COR-L47 (cell line): Measurements from ENCODE around the gene CDYL2.

ENCODE experiments used
- DNase-seq: peaks from one replicate; lab custom pipeline; 2025; lab: John Stamatoyannopoulos, UW

Gene CDYL2

DNA sequence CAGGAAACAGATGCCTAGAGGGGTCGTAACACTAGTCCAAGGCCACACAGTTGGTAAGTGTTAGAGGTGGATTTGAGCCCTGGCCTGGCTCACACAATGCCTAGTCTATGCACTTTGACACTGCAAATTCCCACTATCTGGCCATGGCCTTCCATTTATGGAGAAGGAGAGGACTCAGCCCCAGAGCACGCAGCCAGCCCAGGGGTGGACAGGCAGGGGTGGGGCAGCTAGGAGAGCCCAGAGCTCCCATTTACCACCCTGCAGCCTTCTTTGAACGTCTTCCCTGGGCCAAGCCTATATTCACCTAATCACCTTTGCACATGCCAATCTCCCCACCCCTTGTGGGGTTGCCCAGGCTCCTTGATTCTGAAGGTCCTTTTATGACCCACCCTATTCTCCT, 182.4 kb downstream of the CDYL2 start:
- DNase-seq: no peak

DNA sequence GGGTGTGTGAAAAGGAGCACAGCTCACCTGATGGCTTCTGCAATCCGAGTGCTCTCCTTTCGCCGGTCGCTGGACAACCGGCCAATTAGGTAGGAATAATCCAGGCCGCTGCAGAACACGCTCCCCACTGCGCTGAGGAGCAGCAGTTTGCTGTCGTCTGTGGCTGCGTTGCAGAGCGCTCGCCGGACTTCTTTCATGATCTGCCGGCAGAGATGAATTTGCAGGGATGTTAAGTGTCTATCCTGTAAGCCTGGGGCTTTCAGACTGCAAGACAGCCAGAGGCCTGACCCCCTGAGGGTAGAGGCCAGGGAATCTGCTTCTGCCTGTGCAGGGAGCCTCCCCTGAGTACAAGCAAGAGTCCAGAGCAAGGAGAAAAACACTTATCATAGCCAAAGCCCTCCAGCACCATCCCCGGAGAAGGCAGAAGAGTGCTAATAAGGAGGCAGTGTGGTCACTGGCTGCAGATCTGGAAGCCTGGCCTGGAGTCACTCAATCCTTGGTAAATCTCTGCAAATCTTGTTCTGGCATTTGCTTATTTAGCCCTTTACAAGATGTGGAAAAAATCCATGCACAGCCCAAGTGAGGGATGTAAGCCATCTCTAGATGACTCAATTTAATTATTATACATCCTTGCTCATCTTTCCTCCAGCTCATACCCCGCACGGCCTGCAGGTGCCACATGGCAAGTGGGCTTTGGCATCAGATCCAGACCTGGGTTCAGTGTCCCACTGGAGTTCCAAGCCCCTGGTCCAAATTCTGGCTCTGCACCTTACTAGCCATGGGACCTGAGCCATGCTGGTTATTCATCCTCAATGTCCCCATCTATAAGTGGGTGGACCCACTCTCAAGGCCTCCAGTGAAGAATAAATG, 183.4 kb downstream of the CDYL2 start:
- DNase-seq: no peak

DNA sequence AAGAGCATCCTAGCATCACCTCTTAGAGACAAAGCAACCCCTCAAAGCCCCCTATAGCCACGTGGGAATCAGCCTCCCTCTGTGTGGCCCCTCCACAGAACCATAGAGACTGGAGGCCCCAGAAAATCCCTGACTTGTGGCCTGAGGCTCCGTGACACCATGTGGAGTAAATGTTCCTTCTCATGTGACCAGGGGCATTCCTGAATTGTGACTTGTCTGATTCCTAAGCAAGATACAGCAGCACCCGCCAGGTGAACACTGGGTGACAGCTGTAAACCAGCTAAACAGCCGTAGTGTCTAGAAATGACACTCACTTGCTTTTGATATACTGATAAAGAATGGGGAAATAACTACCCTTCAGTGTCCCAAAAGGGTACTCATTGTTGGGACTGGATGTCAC, 184.6 kb downstream of the CDYL2 start:
- DNase-seq: no peak

DNA sequence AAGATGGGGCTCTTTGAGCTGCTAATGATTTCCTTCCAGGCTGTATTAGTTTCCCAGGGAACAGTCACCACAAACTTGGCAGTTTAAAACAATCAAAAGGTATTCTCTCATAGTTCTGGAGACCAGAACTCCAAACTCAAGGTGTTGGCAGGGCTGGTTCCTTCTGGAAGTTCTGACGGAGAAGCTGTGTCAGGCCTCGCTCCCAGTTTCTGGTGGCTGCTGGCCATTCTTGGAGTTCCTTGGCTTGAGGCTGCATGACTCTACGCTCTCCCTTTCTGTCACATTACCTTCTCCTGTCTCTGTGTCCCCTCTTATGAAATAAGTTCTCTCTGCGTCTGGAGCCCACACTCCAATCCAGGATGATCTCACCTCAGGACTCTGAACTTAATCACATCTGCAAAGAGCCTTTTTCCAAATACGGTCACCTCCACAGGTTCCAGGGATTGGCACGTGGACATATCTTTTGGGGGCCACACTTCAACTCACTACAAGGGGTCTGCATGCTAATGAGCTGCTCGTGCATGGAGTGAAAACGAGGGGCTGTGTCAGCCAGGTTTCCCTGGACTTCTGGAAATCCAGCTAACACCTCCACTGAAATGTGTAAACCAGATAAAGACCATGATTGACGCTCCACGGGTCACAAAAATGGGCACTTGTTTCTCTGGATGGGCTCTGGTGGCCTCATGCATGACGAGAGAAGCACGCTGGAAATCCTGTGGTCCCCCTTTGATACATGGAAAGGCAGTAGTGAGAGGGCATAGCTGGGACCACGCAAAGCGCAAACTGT, 185.3 kb downstream of the CDYL2 start:
- DNase-seq: no peak

DNA sequence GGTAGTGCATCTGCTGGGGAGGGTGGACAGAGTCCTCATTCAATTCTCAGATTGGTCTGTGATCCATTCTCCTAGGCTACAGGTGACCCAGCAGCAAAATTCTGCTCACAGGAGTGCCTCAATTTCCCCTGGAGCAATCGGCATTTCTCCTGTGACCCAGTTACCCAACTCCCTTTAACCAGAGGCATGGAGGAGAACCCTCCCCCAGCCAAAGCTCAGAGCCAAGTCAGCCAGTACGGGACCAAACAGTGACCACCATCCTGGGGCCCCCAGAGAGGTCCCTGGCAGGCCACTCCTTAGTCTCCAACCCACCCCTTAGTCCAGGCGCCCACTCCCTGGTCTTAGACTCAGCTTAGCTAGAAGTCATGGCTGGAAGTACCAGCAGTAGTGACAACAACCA, 188.0 kb downstream of the CDYL2 start:
- no peak for DNase-seq

DNA sequence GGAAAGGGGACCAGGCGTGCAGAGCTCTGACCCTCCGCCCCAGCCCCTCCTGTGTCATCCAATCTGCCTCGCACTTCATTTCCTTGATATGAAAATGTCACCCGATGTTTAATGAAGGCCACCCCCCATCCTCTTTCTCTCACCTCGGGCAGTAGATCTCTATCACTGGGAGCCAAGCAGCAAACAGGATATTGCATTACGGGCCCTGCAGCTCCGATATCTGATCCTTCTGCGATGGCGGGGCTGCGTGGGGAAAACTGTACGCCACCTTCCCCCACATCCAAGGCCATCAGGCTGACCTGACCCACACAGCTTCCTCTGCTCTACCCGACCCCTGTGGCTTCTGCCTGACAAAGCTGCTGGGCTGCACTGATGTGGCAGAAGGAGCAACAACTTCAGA, 188.7 kb downstream of the CDYL2 start:
- DNase-seq: no peak

DNA sequence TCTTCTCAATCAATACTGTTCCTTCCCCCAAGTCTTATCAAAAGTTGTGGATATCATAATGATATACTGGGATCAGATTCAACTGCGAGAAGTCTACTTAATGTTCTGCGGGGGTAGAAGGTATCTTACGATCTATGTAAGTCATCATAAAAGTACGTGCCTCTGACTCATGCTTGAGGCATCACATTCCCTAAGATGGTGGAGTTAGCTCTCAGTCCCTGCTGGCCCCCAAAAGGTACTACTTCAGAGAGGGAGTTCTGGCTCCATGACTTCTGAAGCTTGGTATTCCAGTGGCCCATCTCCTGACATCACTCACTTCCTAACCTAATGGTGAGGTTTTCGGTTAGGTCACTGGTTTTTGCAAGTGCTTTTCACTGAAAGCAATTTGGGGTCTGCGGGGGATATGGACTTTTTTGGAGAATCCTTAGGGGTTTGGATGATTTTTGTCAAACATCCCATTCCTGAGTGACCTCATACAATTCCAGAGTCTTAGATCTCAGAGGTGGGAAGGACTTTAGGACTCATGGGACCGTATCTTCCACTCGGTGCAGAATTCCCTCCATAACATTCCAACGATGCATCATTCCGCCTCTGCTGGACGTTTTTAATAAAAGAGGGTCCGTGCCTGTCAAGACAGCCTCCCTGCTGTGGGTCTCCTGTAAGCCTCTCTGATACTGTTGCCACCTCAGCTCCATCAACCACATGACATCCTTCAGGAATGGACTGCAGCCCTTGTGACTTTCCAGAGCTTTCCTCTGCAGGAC, 189.3 kb downstream of the CDYL2 start:
- DNase-seq: no peak

DNA sequence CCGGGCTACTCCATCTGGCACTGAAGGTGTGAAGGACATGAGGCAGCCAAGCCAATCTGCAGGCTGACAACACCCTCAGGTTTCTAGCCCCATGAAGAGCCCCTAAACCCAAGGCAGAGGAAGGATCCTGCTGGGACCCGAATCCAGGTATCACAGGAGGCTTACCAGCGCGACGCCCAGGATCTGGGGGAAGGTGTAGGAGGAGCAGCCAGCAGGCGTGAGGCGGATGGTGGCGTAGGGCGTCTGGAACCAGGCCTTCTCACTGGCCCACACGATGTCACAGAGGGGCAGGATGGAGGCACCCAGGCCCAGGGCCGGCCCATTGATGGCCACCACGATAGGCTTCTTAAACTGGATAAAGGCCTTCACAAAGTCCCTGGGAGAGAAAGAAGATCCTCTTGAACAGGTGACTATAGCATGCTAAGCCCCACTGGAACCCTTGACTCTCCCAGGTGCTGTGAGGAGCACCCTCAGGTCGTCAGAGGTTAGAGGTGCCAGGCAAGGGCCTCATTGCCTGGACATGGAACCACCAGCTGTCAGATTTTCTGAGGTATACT, 191.9 kb downstream of the CDYL2 start:
- no peak for DNase-seq

DNA sequence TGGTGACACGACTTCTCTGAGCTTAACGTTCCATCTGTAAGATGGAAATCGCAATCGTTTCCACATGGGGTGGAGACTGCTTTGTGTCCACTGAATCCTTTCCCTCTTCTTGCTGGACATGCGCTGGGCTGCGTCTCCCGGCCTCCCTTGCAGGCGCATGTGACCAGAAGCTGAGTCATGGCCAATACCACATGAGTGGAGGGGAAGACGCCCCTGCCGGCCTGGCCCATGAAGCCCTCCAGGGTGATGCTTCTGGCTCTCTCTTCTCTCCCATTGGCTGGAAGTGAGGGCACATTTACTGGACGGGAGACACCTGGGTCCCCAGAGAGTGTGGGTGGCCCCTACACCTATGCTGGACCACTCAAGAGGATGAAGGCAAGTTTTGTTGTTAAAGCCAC, 192.5 kb downstream of the CDYL2 start:
- DNase-seq: no peak

DNA sequence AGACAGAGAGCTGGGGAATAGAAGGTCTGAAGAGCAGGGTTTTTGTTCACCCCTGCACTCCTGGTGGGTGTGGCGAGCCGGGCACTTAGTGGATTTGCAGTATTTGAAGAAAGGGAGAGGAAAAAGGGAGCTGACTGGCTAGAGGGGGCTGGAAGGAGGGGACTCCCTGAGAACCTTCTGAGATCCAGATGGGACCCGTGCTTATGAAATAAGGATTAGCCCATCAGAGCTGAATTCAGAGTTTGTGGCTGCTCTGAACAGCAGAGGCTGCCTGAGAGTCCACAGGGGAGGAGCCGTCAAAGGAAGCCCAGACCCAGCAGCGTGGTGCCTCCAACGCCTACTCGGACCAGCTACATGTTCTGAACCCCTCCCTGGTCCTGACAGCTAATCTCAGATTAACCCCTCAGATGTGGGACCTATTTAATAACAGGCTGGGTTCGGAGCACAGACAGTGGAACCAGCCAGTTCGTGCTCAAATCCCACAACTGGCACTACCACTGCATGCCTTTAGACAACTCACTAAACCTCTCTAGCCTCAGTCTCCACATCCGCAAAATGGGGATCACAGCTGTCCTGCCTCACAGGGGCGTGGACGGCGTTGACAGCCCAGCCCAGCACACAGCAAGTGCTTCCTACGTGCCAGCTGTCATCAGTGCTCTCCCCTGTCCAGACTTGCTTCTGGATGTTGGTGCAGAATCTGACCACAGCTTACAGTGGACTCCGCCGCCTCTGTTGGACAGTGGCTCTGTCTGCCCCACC, 193.0 kb downstream of the CDYL2 start:
- no peak for DNase-seq

DNA sequence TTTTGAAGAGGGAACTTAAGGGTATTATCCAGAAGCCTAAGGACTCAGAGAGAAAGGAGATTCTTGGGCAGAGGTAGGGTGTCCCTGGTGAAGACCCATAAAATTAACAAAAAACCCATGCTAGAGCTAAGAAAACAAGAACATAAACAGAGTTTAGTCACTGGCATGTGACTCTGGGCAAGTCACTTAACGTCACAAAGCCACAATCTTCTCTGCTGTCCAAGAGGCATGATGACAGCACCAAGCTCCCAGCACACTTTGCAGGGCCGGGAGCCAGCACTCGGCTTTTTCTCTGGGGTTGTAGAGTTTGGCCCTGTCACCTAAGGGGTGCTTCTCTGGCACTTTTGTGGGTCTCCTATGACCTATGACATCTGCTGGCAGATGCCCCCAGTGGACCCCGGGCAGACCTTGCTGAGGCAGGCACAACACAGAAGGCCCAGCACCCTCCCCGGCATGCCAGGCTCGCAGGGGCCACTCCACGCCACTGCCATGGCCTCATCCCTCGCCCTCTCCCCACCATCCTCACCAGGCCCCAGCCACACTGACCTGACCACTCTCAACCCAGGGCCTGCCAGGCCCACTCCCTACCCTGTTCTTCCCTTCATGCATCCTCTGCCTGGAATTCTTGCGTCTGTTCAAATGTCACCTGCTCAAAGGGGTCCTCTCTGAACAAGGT, 193.8 kb downstream of the CDYL2 start:
- DNase-seq: no peak

DNA sequence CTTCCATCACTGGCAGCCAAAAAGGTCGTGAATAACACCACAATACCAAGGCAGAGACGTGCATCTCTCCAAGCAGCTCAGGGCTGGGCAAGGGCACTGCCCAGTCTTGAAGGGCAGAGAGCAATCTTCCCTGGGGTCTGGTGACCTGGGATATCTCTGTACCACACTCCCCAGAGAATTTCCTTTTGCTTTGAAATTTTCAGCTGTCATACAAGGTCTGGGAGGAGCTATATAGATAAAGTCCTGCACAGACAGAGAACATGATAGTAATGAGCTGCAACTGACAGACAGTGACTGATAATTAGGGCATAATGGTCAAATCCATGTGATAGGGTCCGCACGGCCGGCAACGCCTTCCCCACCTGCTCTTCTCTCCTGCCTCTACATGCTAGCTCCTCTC, 195.5 kb downstream of the CDYL2 start:
- no peak for DNase-seq

DNA sequence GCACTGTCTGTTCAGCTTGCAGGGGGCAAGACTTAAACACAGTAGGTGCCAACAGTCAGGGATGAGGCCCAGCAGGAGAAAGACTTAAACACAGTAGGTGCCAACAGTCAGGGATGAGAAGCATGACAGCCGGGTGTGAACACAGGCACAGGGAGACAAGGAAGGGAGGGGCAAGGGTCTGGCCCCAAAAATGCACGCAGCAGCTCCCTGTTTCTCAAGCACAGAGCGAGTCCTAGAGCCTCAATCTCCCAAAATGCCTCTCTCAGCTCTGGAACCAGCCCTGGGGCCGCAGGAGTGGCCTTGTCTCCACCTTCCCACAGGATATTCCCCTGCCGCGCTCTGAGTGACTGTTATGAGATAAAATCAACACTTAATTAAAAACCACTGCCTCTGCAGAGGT, 197.2 kb downstream of the CDYL2 start:
- DNase-seq: no peak

DNA sequence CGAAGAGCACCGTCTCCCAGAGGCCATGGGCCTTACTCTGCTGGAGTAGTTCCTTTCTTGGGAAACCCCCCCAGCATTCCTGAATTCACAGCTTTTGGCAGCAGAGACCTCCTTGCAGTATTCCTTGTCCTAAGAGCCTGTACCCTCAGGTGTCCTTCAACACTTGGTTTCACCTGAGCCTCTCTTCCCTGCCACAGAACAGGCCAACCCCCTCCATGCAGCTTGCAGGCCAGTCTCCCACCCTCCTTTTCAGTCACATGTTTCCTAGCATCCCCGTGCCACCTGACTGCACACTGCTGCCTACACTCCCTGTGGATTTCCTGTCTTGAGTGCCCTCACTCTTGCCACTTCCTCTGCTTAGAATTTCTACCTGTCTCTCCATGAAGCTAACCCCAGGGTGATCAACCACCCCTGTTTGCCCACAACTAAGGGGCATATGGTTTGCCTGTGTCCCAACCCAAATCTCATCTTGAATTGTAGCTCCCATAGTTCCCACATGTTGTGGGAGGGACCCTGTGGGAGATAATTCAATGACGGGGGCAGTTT, 198.1 kb downstream of the CDYL2 start:
- no peak for DNase-seq

DNA sequence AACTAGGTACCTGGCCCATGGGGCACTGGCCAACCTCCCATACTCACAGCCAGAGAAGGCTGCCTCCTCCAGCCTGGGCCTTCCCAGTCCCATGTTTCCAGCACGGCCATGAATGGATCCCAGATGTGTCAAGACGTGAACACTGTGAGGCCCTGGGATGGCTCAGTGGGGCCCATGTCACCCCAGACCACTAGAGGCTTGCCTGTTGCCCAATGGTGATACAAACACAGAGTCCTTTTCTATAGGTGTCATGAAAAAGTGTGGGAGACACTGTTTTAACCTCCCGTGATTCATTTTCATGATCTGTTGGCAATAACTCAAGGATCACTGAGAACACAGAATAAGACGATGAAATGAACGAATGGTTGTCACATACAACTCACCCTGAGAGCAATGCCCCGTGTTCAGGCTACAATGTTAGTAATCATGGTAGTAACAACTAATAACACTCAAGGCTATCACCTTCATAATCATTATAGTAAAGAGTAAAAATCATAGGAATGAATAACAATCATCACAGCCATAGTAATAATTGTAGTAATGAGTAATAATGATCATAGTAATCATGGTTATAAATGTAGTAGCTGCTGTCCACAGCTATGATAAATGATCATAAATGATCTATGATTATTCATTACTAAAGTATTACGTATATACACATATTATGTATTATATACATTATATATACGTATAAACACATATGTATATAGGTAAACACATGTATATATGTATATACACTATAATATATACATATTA, 199.6 kb downstream of the CDYL2 start:
- DNase-seq: no peak

DNA sequence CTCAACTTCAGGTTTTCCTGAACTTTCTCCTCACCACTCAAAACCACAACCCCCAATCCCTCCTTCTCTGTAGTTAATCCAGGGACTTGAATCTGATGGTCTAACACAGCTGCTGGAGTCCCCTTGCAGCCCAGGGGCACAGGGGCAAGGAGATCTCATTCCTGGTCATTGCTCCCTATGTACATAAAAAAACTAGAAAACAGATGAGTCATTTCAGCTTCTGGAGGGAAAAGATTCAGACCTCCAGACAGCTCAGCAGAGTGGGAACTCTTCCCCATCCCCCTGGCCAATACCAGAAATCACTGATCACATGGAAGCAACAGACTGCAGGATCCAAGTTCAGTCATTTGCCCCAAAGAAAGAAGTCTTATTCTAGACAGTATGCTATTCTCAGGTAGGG, 201.5 kb downstream of the CDYL2 start:
- no peak for DNase-seq

DNA sequence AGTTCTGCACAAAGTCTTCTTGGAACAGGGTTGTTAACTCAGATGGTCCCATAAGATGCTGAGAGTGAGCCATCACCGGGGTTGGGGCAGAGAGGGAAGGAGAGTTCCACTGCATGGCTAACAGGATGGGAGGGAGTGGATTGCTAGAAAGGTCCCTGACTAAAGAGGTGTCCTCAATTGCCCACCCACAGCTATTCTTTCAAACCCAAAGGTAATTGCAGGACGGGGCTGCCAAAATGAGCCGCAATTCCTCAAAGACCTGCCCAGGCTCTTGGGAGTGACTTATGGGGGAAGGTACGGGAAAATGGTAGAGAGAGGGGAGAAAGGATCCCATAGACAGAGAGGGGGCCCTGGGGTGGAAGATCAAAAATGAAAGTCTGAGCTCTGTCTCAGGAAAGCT, 203.2 kb downstream of the CDYL2 start:
- DNase-seq: no peak

DNA sequence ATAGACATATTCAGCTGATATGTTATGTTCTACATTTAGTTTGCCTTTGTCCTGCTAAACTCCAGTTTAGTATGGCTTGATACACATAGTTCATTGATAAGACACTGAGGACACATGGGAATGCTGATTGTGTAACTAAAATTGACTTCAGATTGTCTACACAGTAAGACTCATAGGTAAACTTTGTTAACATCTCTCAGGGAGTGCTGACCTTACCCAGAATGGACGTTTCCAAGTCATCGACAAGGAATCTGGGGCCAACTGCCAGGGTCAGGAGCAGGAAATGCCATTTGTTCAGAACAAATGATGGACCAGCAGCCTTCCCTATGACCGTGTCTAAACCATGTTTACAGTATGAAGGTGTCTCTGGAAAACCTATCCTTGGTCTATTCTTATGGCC, 204.9 kb downstream of the CDYL2 start:
- no peak for DNase-seq

DNA sequence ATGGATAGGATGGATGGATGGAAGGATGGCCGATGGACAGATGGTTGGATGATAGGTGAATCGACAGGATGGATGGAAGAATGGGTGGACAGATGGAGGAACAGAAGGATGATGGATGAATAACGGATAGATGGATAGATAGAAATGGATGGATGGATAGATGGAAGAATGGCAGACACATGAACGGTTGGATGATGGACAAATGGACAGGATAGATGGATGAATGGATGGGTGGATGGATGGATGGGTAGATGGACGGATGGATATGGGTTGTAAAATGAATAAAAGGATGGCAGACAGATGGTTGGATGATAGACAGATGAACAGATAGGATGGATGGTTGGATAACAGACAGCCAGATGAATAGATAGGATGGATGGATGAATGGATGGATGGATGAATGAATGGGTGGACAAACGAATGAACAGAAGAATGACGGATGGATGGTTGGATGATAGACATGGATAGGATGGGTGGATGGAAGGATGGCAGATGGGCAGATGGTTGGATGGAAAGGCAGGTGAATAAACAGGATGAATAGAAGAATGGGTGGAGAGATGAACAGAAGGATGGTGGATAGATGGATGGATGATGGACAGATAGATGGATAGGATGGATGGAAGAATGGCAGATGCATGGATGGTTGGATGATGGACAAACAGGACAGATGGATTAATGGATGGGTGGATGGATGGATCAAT, 207.7 kb downstream of the CDYL2 start:
- DNase-seq: no peak
